CD4-positive, alpha-beta memory T cell (primary cell): ENCODE measurements around the gene SETD3. TPM values are rescaled to one million over a fixed set of nuclear protein-coding genes. Genes with fewer than 3 reads are reported as not detected.

Source experiments
- CTCF ChIA-PET: fragments of 350-600 bp; sonication (Branson Sonifier 250); formaldehyde crosslinking; loops from one replicate; lab custom pipeline; 2021; ENCODE audit warnings: inconsistent platforms; ENCODE audit not compliant: partially characterized antibody; lab: Charles Lee
- POLR2A ChIA-PET: fragments of 350-600 bp; sonication (Branson Sonifier 250); formaldehyde crosslinking; loops from one replicate; lab custom pipeline; 2021; ENCODE audit not compliant: partially characterized antibody; lab: Charles Lee
- DNase-seq, 5 donors: peaks; one replicate each; pipeline versions ENCODE4 v3.0.0 to v3.0.0-alpha.2; 2020 to 2022; ENCODE audit warnings: mixed read lengths in 1 of 5
- H3K27ac ChIP-seq: one replicate; pipeline ENCODE4 v1.7.0; 2013; ENCODE audit warnings: low read depth, low read length
- H3K27me3 ChIP-seq: 2 replicates; pipeline ENCODE4 v1.7.0; 2013; ENCODE audit warnings: mild to moderate bottlenecking, low read length, moderate library complexity; ENCODE audit not compliant: insufficient read depth
- H3K36me3 ChIP-seq: 2 replicates; pipeline ENCODE4 v1.7.0; 2013; ENCODE audit warnings: mild to moderate bottlenecking, low read length, moderate library complexity; ENCODE audit not compliant: insufficient read depth
- H3K4me1 ChIP-seq: 2 replicates; pipeline ENCODE4 v1.7.0; 2013; ENCODE audit warnings: mild to moderate bottlenecking, low read length, moderate library complexity; ENCODE audit not compliant: insufficient read depth
- H3K4me3 ChIP-seq, 2 donors: one replicate each; pipeline ENCODE4 v1.7.0; 2013; ENCODE audit warnings: low read length in 2 of 2, mild to moderate bottlenecking in 1 of 2
- H3K9me3 ChIP-seq, 2 donors: one replicate each; pipeline ENCODE4 v1.7.0; 2013; ENCODE audit warnings: low read length in 2 of 2, control low read depth in 1 of 2; ENCODE audit not compliant: control insufficient read depth in 1 of 2
- H3K27ac Mint-ChIP-seq, 7 donors: one replicate each; pipeline ENCODE4 v1.8.0; 2020 to 2021; ENCODE audit warnings: mixed read lengths in 7 of 7, mild to moderate bottlenecking in 6 of 7, inconsistent platforms in 3 of 7, moderate library complexity in 3 of 7
- H3K27me3 Mint-ChIP-seq, 2 donors: one replicate each; pipeline ENCODE4 v1.8.0; 2020 to 2021; ENCODE audit warnings: mixed read lengths in 2 of 2
- H3K36me3 Mint-ChIP-seq, 2 donors: one replicate each; pipeline ENCODE4 v1.8.0; 2020 to 2021; ENCODE audit warnings: mixed read lengths in 2 of 2, inconsistent platforms in 1 of 2, mild to moderate bottlenecking in 1 of 2
- H3K4me1 Mint-ChIP-seq, 4 donors: one replicate each; pipeline ENCODE4 v1.8.0; 2020 to 2021; ENCODE audit warnings: mixed read lengths in 4 of 4, mild to moderate bottlenecking in 1 of 4
- H3K4me3 Mint-ChIP-seq, 8 donors: one replicate each; pipeline ENCODE4 v1.8.0; 2020 to 2021; ENCODE audit warnings: mixed read lengths in 8 of 8, mild to moderate bottlenecking in 7 of 8, moderate library complexity in 6 of 8, inconsistent platforms in 3 of 8
- H3K9me3 Mint-ChIP-seq, 8 donors: one replicate each; pipeline ENCODE4 v1.8.0; 2020 to 2021; ENCODE audit warnings: mixed read lengths in 8 of 8, mild to moderate bottlenecking in 5 of 8, inconsistent platforms in 3 of 8, moderate library complexity in 1 of 8
- intact Hi-C: fragments of 100-400 bp; cut with micrococcal nuclease; formaldehyde crosslinking; loops from one replicate; pipeline ENCODE4 v1.15.1; 2023
- polyA plus RNA-seq, 2 donors: library from polyadenylated mRNA; unstranded; fragments of 300-500 nt; fragmentation: Illumina TruSeq; gene quantifications; one replicate each; pipeline ENCODE4 v1.2.3, GENCODE V29; 2021
- total RNA-seq, 2 experiments: library from RNA; stranded (reverse); gene quantifications; one replicate each; pipeline ENCODE4 v1.2.3, GENCODE V29; 2021

Gene SETD3
- total RNA-seq (10 to 100 TPM; 62.1 to 66.9 TPM), polyA plus RNA-seq (10 to 100 TPM; 37.4 to 49.4 TPM)

DNA sequence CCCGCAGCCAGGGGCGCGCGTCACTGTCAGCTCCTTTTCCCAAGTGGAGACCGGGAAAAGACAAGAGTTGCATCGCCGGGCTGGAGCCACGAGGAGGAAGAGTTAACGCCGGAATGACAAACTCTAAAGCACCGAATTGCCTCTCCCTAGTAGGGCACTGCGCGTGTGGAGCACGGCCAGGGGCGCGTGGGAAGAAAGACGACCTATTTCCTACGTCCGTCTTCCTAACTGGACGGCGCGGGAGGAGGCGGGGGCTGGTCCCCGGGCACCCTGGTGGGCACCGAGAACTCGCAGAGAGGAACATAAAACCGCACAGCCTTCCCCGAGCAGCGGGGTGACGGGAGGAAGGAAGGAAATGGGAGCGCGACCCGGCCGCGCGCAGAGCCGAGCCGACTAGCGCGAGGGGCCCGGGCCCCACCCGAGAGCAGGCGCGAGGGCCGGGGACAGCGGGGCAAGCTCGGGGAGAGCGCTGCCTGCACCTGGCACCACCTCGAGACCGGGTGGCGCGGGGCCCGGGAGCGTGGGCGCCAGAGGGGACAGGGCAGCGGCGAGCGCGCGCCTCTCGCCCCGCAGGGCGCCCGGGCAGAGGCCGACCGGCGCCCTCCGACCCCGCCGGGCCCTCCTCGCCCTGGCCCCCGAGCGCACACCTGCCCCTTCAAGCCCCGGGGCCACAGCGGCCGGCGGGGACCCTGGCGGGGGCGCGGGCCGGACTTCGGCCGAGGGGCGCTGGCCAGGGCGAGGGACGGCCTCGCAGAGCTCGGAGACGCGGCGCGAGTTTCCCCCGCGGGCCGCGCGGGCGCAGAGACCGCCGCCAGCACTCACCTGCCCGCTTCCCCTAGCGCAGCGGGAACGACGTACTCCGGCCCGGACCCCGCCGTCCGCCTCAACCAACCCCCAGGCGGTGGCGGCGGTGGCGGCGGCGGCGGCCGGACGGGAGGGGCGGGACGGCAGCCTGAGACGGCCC lies at the start of gene SETD3:
TSS of gene SETD3 (minus strand) at position 954 of the 964 bp plus-strand sequence. CDS start 15,054 bp downstream, outside the sequence.
- H3K4me3 ChIP-seq: peak within 1 kb of the TSS; percentile 88 to 97
- POLR2A ChIA-PET: interaction anchor here (0.6 to 3.3 kb wide), 19 partner anchors 11 to 1478 kb away, joined by 3 to 41 read pairs (median 4); partner anchors contain the start of genes CCDC85C and CYP46A1
- H3K4me3 Mint-ChIP-seq: peak within 1 kb of the TSS; percentile 96 to 99 (median 98)
- H3K9me3 Mint-ChIP-seq: no peaks in the 10 kb centered on the region
- peak within 1 kb of the TSS; percentile 98 to 99 (median 99) for H3K27ac Mint-ChIP-seq
- H3K27me3 Mint-ChIP-seq: no peaks in the 10 kb centered on the region
- H3K36me3 ChIP-seq: no peaks in the 10 kb centered on the region
- H3K36me3 Mint-ChIP-seq: peaks cover 0 to 14% of the 10 kb centered on the region in 2 donors
- intact Hi-C loops: loop anchor here (5.0 to 10.0 kb wide), 2 partner anchors 587 to 755 kb away; partner anchors contain the start of genes EVL and YY1
- peaks cover 61% of the 10 kb centered on the region for H3K4me1 ChIP-seq
- DNase-seq: peak; percentile 2 to 56 (median 18)
- H3K27me3 ChIP-seq: no peaks in the 10 kb centered on the region
- peak within 1 kb of the TSS; percentile 98 for H3K27ac ChIP-seq
- CTCF ChIA-PET: interaction anchor here (0.8 to 1.5 kb wide), 4 partner anchors 12 to 204 kb away, joined by 3 to 5 read pairs (median 3); partner anchors contain the start of gene CYP46A1
- H3K9me3 ChIP-seq: no peaks in the 10 kb centered on the region
- peaks cover 40 to 82% (median 62%) of the 10 kb centered on the region in 4 donors for H3K4me1 Mint-ChIP-seq

DNA sequence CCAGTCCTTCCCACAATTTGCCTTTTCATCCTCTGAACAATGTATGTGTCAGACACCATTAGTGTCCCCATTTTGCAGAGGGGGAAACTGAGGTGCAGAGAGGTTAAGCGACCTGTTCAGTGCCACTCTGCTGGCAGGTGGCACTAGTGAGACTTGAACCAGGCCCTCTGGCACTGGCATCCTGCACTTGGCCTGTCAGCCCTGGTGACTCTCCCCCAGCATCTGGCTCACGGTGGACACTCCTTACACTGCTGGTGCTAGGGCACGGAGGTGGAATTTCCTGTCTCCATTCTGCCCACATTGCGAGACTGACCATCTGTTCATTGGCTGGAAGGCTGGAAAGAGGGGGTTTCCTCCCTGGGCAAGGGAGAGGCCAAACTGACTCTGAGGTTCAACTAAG lies 49.2 kb upstream of the SETD3 start:
- intact Hi-C loops: no loop called here
- Mint-ChIP-seq H3K9me3 (peaks cover 0 to 2% (median 0%) of the 10 kb centered on the region in 8 donors), H3K27me3 (no peaks in the 10 kb centered on the region), H3K36me3 (no peaks in the 10 kb centered on the region), H3K4me1 (peaks cover 5 to 14% (median 6%) of the 10 kb centered on the region in 4 donors), H3K27ac (no peak overlapping the region), H3K4me3 (no peak overlapping the region)
- DNase-seq: no peak
- Histone ChIP-seq H3K4me1 (peaks cover 13% of the 10 kb centered on the region), H3K27me3 (no peaks in the 10 kb centered on the region), H3K4me3 (no peak overlapping the region), H3K9me3 (no peaks in the 10 kb centered on the region), H3K27ac (no peak overlapping the region), H3K36me3 (no peaks in the 10 kb centered on the region)
- POLR2A ChIA-PET: no interaction called here
- CTCF ChIA-PET: no interaction called here

DNA sequence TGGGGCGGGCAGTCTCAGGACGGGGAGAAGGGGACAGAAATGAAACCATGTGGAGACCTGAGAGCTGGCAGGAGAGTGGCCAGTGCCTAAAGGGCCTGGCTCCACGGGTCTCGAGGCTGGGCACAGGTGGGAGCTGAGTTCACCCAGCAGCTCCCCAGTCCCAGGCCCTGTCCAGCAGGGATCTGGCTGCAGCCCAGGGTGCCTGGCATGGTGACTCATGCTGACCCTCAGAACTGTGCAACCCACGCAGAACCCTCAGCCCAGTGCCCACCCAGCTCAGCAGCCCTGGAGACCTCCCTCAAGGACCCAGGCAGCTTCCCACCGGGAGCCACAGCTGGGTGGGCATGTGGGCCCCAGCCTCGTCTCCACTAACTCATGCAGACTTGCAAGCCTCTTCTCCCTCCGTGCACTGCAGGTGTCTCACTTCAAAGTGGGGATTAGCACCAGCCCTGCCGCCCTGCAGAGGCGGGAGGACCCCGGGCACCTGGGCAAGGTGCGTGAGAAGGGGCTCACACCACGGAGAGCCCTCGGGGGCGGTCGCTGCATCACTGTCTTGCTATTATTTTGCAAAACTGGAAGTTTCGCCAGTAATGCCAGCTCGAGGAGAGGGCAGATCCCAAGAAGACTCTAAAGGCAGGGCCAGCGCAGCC lies 46.9 kb upstream of the SETD3 start:
- H3K36me3 Mint-ChIP-seq: no peaks in the 10 kb centered on the region
- DNase-seq: no peak
- ChIA-PET CTCF (interaction anchor here (1.3 kb wide), 1 partner anchor 358 kb away, joined by 3 read pairs; no protein-coding TSS in a partner anchor), POLR2A (interaction anchor here (3.4 kb wide), 1 partner anchor 77 kb away, joined by 18 read pairs; the partner anchor contains the start of gene CCDC85C)
- Histone ChIP-seq H3K27ac (no peak overlapping the region), H3K36me3 (no peaks in the 10 kb centered on the region), H3K9me3 (no peaks in the 10 kb centered on the region), H3K27me3 (no peaks in the 10 kb centered on the region), H3K4me1 (peaks cover 20% of the 10 kb centered on the region), H3K4me3 (no peak overlapping the region)
- peaks cover 5 to 22% (median 12%) of the 10 kb centered on the region in 4 donors for H3K4me1 Mint-ChIP-seq
- intact Hi-C loops: no loop called here
- peaks cover 0 to 2% (median 0%) of the 10 kb centered on the region in 8 donors for H3K9me3 Mint-ChIP-seq
- no peak overlapping the region for H3K4me3 Mint-ChIP-seq
- H3K27me3 Mint-ChIP-seq: no peaks in the 10 kb centered on the region
- H3K27ac Mint-ChIP-seq: peak overlapping the region in 2 of 7 donors; percentile 35 to 83

DNA sequence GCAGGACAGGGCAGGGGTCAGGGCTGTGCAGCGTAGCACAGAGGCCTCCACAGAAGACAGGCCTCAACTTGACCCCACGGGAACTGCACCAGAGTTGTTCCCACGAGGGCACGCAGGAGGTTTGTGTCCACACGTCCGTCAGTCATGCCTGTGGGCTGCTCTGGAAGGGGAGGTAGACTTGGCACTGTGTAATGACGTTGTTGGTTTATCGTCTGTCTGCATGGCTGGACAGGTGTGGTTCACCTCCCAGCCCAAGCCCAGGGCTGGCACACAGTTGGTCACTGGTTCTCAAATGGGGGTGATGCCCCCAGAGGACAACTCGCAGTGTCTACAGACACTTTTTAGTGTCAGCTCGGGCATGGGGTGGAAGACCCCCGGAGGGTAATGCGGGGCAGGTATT lies 46.4 kb upstream of the SETD3 start:
- Histone ChIP-seq H3K4me1 (peaks cover 20% of the 10 kb centered on the region), H3K27ac (no peak overlapping the region), H3K27me3 (no peaks in the 10 kb centered on the region), H3K4me3 (no peak overlapping the region), H3K36me3 (no peaks in the 10 kb centered on the region), H3K9me3 (no peaks in the 10 kb centered on the region)
- POLR2A ChIA-PET: interaction anchor here (3.4 kb wide), 1 partner anchor 77 kb away, joined by 18 read pairs; the partner anchor contains the start of gene CCDC85C
- Mint-ChIP-seq H3K4me1 (peaks cover 5 to 22% (median 12%) of the 10 kb centered on the region in 4 donors), H3K27ac (peak overlapping the region in 2 of 7 donors; percentile 35 to 83), H3K4me3 (no peak overlapping the region), H3K9me3 (peaks cover 0 to 2% (median 0%) of the 10 kb centered on the region in 8 donors), H3K36me3 (no peaks in the 10 kb centered on the region), H3K27me3 (no peaks in the 10 kb centered on the region)
- CTCF ChIA-PET: interaction anchor here (1.3 to 2.0 kb wide), 2 partner anchors 101 to 359 kb away, joined by 3 to 7 read pairs; no protein-coding TSS in a partner anchor
- peak in 1 of 5 donors; percentile 33 for DNase-seq
- intact Hi-C loops: no loop called here

DNA sequence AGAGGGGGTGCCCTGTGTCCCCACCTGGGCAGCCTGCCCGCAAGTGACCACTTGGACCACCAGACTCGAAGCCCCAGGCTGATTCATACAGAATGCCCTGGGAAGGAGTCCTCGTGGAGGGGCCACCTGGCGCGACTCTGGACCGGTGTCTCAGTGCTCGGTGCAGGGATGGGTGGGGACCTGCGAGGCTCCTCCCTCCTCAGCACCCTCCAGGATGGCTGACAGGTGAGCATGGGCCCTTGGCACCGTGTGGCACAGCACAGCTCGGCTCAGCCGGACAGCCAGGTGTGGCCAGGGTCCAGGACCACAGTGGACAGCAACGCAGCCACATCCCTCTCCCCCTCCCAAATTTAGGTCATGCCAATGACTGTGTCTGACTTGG lies 45.0 kb upstream of the SETD3 start:
- no peaks in the 10 kb centered on the region for H3K9me3 Mint-ChIP-seq
- H3K4me1 ChIP-seq: peaks cover 20% of the 10 kb centered on the region
- intact Hi-C loops: no loop called here
- no peaks in the 10 kb centered on the region for H3K27me3 Mint-ChIP-seq
- H3K4me3 ChIP-seq: no peak overlapping the region
- H3K36me3 ChIP-seq: no peaks in the 10 kb centered on the region
- peaks cover 5 to 22% (median 12%) of the 10 kb centered on the region in 4 donors for H3K4me1 Mint-ChIP-seq
- H3K27ac Mint-ChIP-seq: no peak overlapping the region
- no peaks in the 10 kb centered on the region for H3K36me3 Mint-ChIP-seq
- no peak overlapping the region for H3K27ac ChIP-seq
- ChIA-PET CTCF (interaction anchor here (0.6 to 2.0 kb wide), 7 partner anchors 9 to 360 kb away, joined by 3 to 8 read pairs (median 3); partner anchors contain the start of gene CYP46A1), POLR2A (interaction anchor here (0.6 to 3.4 kb wide), 3 partner anchors 79 to 360 kb away, joined by 3 to 18 read pairs (median 3); partner anchors contain the start of genes CCDC85C and CYP46A1)
- H3K9me3 ChIP-seq: no peaks in the 10 kb centered on the region
- H3K4me3 Mint-ChIP-seq: peak overlapping the region in 1 of 8 donors; percentile 68
- no peak for DNase-seq
- H3K27me3 ChIP-seq: no peaks in the 10 kb centered on the region

DNA sequence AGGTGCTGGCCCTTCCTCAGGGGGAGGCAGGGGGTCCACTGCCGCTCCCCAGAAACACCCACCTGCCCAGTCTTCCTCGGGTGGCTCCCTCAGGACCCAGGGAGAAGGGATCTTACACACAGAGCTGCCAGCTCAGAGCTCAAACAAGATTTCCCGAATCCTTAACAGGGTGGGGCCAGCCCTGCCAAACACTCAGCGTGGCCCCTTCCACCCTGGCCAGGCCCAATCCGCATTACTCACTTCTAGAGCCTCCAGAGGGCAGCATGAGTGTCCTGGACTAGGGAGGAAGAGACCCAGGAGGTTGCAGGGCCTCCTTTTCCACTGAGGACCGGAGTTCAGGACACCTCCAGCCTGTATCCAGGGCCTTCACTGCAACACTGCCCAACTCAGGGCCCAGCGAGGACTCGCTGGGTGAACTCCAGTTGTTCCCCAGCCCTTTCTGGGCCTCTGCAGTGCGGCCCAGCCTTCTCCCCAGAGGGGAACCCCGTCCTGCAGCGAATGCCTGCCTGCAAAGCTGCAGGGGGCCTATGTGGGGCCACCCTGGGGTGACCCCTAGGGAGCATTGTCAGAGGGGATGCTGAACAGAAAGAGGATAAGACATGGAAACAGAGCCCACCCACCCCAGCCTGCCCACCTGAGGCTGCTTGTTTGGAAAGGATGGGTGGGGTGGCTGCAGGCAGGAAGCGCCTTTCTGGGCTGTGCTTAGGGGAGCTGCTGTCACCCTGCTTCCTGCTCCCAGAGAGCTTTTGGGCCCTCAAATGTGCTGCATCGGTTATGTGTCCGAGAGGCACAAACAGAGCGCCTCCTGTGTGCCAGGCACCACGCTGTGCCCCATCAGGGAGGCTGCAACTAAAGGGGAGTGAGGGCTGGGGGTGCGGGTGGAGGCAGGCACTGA lies 44.4 kb upstream of the SETD3 start:
- Mint-ChIP-seq H3K27me3 (no peaks in the 10 kb centered on the region), H3K4me3 (peak overlapping the region; percentile 51 to 83 (median 70)), H3K4me1 (peaks cover 5 to 22% (median 12%) of the 10 kb centered on the region in 4 donors), H3K27ac (peak overlapping the region; percentile 15 to 95 (median 93)), H3K36me3 (no peaks in the 10 kb centered on the region), H3K9me3 (no peaks in the 10 kb centered on the region)
- POLR2A ChIA-PET: interaction anchor here (0.6 to 3.4 kb wide), 3 partner anchors 79 to 361 kb away, joined by 3 to 18 read pairs (median 3); partner anchors contain the start of genes CCDC85C and CYP46A1
- Histone ChIP-seq H3K27me3 (no peaks in the 10 kb centered on the region), H3K36me3 (no peaks in the 10 kb centered on the region), H3K4me1 (peaks cover 20% of the 10 kb centered on the region), H3K9me3 (no peaks in the 10 kb centered on the region), H3K27ac (no peak overlapping the region), H3K4me3 (no peak overlapping the region)
- intact Hi-C loops: no loop called here
- CTCF ChIA-PET: interaction anchor here (0.6 to 2.2 kb wide), 9 partner anchors 9 to 361 kb away, joined by 3 to 10 read pairs (median 3); partner anchors contain the start of gene CYP46A1
- peak in 4 of 5 donors; percentile 8 to 30 (median 24) for DNase-seq
